CD4-positive, alpha-beta T cell (primary cell): ENCODE results near the gene CD99. TPM values are rescaled to one million over a fixed set of nuclear protein-coding genes. Genes with fewer than 3 reads are reported as not detected.
A peak's percentile ranks its signal among the peaks of the same experiment; 100 is the strongest.

Source experiments
- ATAC-seq: fragments of 200-7000 bp; cut with Tn5 transposase; one replicate; pipeline ENCODE4 v1.10.0; 2022; ENCODE audit warnings: mild to moderate bottlenecking; ENCODE audit not compliant: poor library complexity
- CTCF ChIA-PET: fragments of 350-600 bp; sonication (Branson Sonifier 250); formaldehyde crosslinking; loops from one replicate; lab custom pipeline; 2021; ENCODE audit warnings: antibody characterized with exemption, inconsistent platforms; lab: Charles Lee
- POLR2A ChIA-PET: fragments of 350-600 bp; sonication (Branson Sonifier 250); formaldehyde crosslinking; loops from one replicate; lab custom pipeline; 2021; ENCODE audit warnings: antibody characterized with exemption, inconsistent platforms; lab: Charles Lee
- DNase-seq, 14 experiments: peaks; one replicate each; pipeline ENCODE4 v3.0.0-alpha.2; 2013 to 2020; ENCODE audit warnings: mixed read lengths in 2 of 14
- H3K27ac ChIP-seq, 2 donors: one replicate each; pipeline versions ENCODE4 v1.5.1 to v1.7.0; 2013; ENCODE audit warnings: low read length in 2 of 2, low read depth in 1 of 2, mild to moderate bottlenecking in 1 of 2
- H3K27me3 ChIP-seq, 2 experiments: 1 replicate in 1 of 2; 2 replicates in 1 of 2; pipeline versions ENCODE4 v1.6.1 to v1.7.0; 2013; ENCODE audit warnings: low read length in 2 of 2, control low read depth in 1 of 2, mild to moderate bottlenecking in 1 of 2, moderate library complexity in 1 of 2; ENCODE audit not compliant: insufficient read depth in 2 of 2, control insufficient read depth in 1 of 2
- H3K36me3 ChIP-seq: one replicate; pipeline ENCODE4 v1.6.1; 2013; ENCODE audit warnings: low read length, control low read depth; ENCODE audit not compliant: insufficient read depth
- H3K4me1 ChIP-seq: one replicate; pipeline ENCODE4 v1.6.1; 2013; ENCODE audit warnings: low read length, control low read depth; ENCODE audit not compliant: insufficient read depth
- H3K4me3 ChIP-seq: one replicate; pipeline ENCODE4 v1.5.1; 2013; ENCODE audit warnings: mild to moderate bottlenecking, low read length, moderate library complexity
- H3K9me3 ChIP-seq, 2 experiments: 1 replicate in 1 of 2; 2 replicates in 1 of 2; pipeline versions ENCODE4 v1.6.1 to v1.7.0; 2013; ENCODE audit warnings: low read length in 2 of 2, mild to moderate bottlenecking in 2 of 2, control low read depth in 1 of 2, moderate library complexity in 1 of 2; ENCODE audit not compliant: control insufficient read depth in 1 of 2, insufficient read depth in 1 of 2
- H3K27ac Mint-ChIP-seq: one replicate; pipeline ENCODE4 v1.8.0; 2020; ENCODE audit warnings: mixed read lengths
- H3K27me3 Mint-ChIP-seq: one replicate; pipeline ENCODE4 v1.8.0; 2021; ENCODE audit warnings: mixed read lengths
- H3K36me3 Mint-ChIP-seq: one replicate; pipeline ENCODE4 v1.8.0; 2021; ENCODE audit warnings: low read depth, mixed read lengths
- H3K4me1 Mint-ChIP-seq: one replicate; pipeline ENCODE4 v1.8.0; 2021; ENCODE audit warnings: low read depth, mixed read lengths
- H3K4me3 Mint-ChIP-seq: one replicate; pipeline ENCODE4 v1.8.0; 2020; ENCODE audit warnings: mild to moderate bottlenecking, mixed read lengths
- H3K9me3 Mint-ChIP-seq: one replicate; pipeline ENCODE4 v1.8.0; 2020; ENCODE audit warnings: mixed read lengths
- intact Hi-C, 2 experiments: fragments of 100-400 bp; cut with DNase I in 1 of 2; cut with micrococcal nuclease in 1 of 2; formaldehyde crosslinking; loops; one replicate each; pipeline versions ENCODE4 v1.15.1 to v1.9.0; 2023 to 2025; cut with DNase I, micrococcal nuclease
- total RNA-seq, 174 experiments: library from RNA in 2 of 174; stranded (reverse) in 2 of 174; gene quantifications; one replicate each; pipeline ENCODE4 v1.2.3 and lab custom pipeline; 2021 to 2026
- TF ChIP-seq, protein P1 (sequence below): fragments of 200-600 bp; IDR thresholded peaks from one replicate; pipeline ENCODE4 v1.8.0; 2022; ENCODE audit warnings: antibody characterized with exemption, mild to moderate bottlenecking

CD99 gene
- total RNA-seq, 2 experiments from 2014 or later = 170 to 184 TPM

DNA sequence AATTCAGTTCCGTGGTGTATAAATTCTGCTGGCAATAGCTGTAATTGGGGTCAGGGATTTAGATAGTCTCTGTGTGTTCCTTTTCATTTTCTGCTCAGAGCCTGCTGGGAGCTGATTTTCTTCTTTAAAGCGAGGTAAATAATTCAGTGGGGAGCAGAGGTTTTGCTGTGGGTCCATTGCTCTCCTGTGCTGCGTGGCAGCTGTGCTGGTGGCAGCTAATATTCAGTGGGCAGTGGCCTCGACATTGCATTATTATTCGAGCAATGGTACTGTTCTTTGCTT is 74.4 kb downstream of the CD99 start:
- no peaks in the 10 kb centered on the region for H3K27me3 ChIP-seq
- H3K4me1 ChIP-seq = no peaks in the 10 kb centered on the region
- no peaks in the 10 kb centered on the region for H3K36me3 ChIP-seq
- no peak overlapping the region for H3K4me3 ChIP-seq
- H3K27ac Mint-ChIP-seq = no peak overlapping the region
- H3K4me1 Mint-ChIP-seq = peaks cover 7% of the 10 kb centered on the region
- TF ChIP-seq, protein P1, sequence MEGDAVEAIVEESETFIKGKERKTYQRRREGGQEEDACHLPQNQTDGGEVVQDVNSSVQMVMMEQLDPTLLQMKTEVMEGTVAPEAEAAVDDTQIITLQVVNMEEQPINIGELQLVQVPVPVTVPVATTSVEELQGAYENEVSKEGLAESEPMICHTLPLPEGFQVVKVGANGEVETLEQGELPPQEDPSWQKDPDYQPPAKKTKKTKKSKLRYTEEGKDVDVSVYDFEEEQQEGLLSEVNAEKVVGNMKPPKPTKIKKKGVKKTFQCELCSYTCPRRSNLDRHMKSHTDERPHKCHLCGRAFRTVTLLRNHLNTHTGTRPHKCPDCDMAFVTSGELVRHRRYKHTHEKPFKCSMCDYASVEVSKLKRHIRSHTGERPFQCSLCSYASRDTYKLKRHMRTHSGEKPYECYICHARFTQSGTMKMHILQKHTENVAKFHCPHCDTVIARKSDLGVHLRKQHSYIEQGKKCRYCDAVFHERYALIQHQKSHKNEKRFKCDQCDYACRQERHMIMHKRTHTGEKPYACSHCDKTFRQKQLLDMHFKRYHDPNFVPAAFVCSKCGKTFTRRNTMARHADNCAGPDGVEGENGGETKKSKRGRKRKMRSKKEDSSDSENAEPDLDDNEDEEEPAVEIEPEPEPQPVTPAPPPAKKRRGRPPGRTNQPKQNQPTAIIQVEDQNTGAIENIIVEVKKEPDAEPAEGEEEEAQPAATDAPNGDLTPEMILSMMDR = no peak
- H3K9me3 ChIP-seq = peaks cover 0 to 4% of the 10 kb centered on the region in 2 experiments
- no peak overlapping the region for H3K27ac ChIP-seq
- no peak overlapping the region for H3K4me3 Mint-ChIP-seq
- no peaks in the 10 kb centered on the region for H3K36me3 Mint-ChIP-seq
- no peak for DNase-seq
- intact Hi-C loops = no loop called here
- no peaks in the 10 kb centered on the region for H3K9me3 Mint-ChIP-seq
- ChIA-PET POLR2A (no interaction called here), CTCF (no interaction called here)
- H3K27me3 Mint-ChIP-seq = peaks cover 9% of the 10 kb centered on the region
- ATAC-seq = no peak

DNA sequence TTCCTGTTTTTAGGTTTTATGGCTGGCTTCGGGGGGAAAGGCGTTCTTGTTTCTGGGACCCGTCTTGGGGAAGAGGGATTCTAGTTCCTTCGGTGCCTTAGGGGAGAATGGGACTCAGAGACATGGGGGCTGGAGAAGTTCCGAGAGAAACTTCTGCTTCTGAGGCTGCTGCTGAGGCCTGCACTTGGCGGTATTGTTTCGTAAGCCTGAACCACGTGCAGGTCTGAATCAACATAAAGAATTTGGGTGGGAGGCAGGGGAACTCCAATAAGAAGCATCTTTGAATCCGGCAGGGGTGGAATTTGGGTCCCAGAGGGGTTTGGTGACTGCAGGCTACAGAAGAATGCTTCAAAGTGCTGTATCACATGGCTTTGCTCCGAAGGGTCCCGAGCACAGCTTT is 75.8 kb downstream of the CD99 start:
- Histone ChIP-seq H3K4me1 (no peaks in the 10 kb centered on the region), H3K27me3 (no peaks in the 10 kb centered on the region), H3K36me3 (no peaks in the 10 kb centered on the region), H3K4me3 (no peak overlapping the region), H3K9me3 (peaks cover 0 to 4% of the 10 kb centered on the region in 2 experiments), H3K27ac (no peak overlapping the region)
- no peak overlapping the region for H3K27ac Mint-ChIP-seq
- ChIA-PET CTCF (no interaction called here), POLR2A (no interaction called here)
- no peak overlapping the region for H3K4me3 Mint-ChIP-seq
- TF ChIP-seq, protein P1 = no peak
- no peaks in the 10 kb centered on the region for H3K9me3 Mint-ChIP-seq
- no peaks in the 10 kb centered on the region for H3K36me3 Mint-ChIP-seq
- no peak for ATAC-seq
- peak in 2 of 14 experiments; percentile 39 to 56 for DNase-seq
- intact Hi-C loops = no loop called here
- peaks cover 7% of the 10 kb centered on the region for H3K4me1 Mint-ChIP-seq
- H3K27me3 Mint-ChIP-seq = peaks cover 20% of the 10 kb centered on the region

DNA sequence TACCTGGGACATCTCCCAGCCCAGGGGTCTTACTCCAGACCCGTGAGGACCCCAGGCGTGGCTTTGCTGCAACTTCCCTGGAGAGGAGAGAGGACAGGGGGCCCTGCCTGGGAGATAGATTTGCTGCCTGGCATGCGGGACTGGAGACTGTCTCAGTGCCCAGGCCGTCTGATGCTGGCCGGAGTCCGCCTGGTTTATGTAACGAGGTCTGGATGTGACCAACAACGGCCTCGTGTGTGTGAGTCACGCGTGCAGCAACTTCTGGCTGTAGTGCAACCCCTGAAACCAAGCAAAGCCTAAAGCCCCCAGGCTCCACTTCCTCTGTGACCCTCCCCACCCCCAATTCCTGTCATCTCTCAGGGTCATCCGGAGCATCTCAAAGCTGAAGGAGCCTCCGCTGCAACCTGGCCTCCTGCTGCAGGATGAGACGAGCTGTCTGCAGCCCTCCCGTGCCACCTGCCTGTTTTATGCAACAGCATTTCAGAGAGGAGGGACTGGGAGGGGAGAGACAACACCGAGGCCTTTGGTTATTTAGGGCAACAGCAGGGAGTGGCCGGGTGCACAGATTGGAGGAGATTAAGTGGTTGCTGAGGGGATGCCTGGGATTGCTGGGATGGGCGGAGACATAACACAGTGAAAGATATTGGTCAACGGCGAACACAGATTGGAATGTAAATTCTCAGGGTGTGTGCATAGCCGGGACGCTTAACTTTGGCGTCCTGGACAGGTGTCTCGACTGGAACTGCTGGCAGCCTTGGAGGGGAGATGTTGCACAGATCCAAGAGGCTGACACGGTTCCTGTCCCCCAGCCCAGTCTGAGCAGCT is 76.7 kb downstream of the CD99 start:
- POLR2A ChIA-PET = no interaction called here
- peak in 2 of 14 experiments; percentile 52 to 68 for DNase-seq
- H3K4me1 Mint-ChIP-seq = peaks cover 7% of the 10 kb centered on the region

More for the DNA sequence above, 76.7 kb downstream of the CD99 start:
- Histone ChIP-seq H3K4me3 (no peak overlapping the region), H3K27ac (no peak overlapping the region), H3K27me3 (no peaks in the 10 kb centered on the region), H3K9me3 (peaks cover 0 to 4% of the 10 kb centered on the region in 2 experiments), H3K36me3 (no peaks in the 10 kb centered on the region), H3K4me1 (no peaks in the 10 kb centered on the region)
- CTCF ChIA-PET = no interaction called here
- ATAC-seq = no peak
- no peak overlapping the region for H3K27ac Mint-ChIP-seq
- TF ChIP-seq, protein P1 = no peak
- H3K36me3 Mint-ChIP-seq = no peaks in the 10 kb centered on the region
- peaks cover 28% of the 10 kb centered on the region for H3K27me3 Mint-ChIP-seq
- intact Hi-C loops = no loop called here
- no peaks in the 10 kb centered on the region for H3K9me3 Mint-ChIP-seq
- no peak overlapping the region for H3K4me3 Mint-ChIP-seq
